Large intestine (tissue), 3 donors: ENCODE measurements around the gene EHMT1. TPM values are rescaled to one million over a fixed set of nuclear protein-coding genes. Genes with fewer than 3 reads are reported as not detected.

Experiments used
- DNase-seq, 2 donors: peaks; one replicate each; pipeline versions ENCODE4 v3.0.0 to v3.0.0-alpha.2; 2013
- H3K27ac ChIP-seq: one replicate; pipeline ENCODE4 v1.5.1; 2013; ENCODE audit warnings: low read length
- H3K27me3 ChIP-seq: 2 replicates; pipeline ENCODE4 v1.6.1; 2013; ENCODE audit warnings: low read length; ENCODE audit not compliant: control insufficient read depth, insufficient read depth
- H3K36me3 ChIP-seq: 2 replicates; pipeline ENCODE4 v1.6.1; 2013; ENCODE audit warnings: low read length; ENCODE audit not compliant: control insufficient read depth, insufficient read depth
- H3K4me1 ChIP-seq: one replicate; pipeline ENCODE4 v1.6.1; 2013; ENCODE audit warnings: low read length; ENCODE audit not compliant: control insufficient read depth, insufficient read depth
- H3K4me3 ChIP-seq: one replicate; pipeline ENCODE4 v1.5.1; 2013; ENCODE audit warnings: low read length
- H3K9me3 ChIP-seq: one replicate; pipeline ENCODE4 v1.6.1; 2013; ENCODE audit warnings: mild to moderate bottlenecking, low read depth, low read length, moderate library complexity; ENCODE audit not compliant: control insufficient read depth
- WGBS: methylation state at CpG from one replicate; pipeline ENCODE4 v1.1.5; 2013; ENCODE audit warnings: low lambda C conversion rate; ENCODE audit not compliant: insufficient coverage; 5-methylcytosine and 5-hydroxymethylcytosine counted together
- polyA plus RNA-seq: library from polyadenylated mRNA; unstranded; fragments of 120-200 nt; gene quantifications from one replicate; pipeline ENCODE4 v1.2.1, GENCODE V29; 2013

The EHMT1 gene
- polyA plus RNA-seq, 1 donor, result 38.7 TPM

DNA sequence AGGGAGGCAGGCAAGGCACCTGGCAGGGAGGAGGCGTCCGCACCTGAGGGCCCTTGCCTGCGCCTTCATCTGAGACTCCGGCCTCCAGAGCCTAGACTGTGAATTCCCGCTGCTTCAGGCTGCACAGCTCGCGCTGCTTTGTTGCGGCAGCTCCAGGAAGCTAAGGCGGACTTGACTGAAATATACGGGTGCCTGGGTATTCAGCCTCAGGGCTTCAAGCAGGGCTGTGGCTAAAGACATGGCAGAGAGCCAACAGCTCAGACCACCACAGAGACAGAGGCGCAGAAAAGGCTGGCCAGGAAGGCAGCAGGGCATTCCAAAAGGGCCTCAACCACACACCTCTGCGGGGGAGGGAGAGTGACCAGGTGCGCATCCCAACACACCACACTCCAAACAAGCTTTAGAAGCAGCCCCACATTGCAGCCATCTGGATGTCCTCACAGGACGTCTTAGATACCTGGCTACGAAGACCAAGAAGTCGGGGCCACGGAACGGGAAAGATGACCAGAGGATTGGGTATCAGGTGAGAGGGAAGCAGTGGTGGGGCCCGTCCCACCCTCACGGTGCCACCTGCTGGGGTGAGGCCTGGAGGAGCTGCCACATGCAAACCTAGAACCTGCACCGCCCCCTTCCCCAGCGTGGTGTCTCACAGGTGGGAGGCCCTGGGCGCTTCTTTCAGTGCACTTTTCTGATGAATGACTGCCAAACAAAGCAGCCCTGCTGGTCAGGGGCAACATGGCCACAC lies 38.4 kb upstream of the EHMT1 start:
- H3K4me3 ChIP-seq, result no peak overlapping the region
- no peak for DNase-seq
- WGBS, result 100% methylated on average over 1 of the region's 23 CpGs
- H3K27ac ChIP-seq, result no peak overlapping the region
- H3K27me3 ChIP-seq, result no peaks in the 10 kb centered on the region
- H3K9me3 ChIP-seq, result no peaks in the 10 kb centered on the region
- peaks cover 16% of the 10 kb centered on the region for H3K4me1 ChIP-seq
- peaks cover 45% of the 10 kb centered on the region for H3K36me3 ChIP-seq

DNA sequence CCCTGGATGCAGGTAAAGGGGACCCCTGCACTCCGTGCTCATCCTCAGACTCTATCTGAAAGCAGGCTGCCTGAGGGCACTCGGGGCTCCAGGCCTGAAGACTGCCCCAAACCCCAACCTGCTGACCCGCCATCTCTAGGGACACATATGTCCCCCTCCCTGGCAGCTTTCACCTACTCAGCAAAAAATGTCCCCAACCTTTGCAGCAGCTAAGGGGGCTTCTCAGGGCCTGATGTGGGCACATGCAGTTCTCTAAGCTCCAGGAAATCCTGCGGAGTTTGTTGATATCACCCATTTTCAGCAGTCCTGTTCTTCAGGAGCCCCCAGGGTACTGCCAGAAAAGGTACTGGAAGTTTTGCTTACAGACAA lies 37.9 kb upstream of the EHMT1 start:
- WGBS, result no CpG with 5 or more reads among the region's 4 CpGs
- Histone ChIP-seq H3K4me3 (no peak overlapping the region), H3K9me3 (no peaks in the 10 kb centered on the region), H3K36me3 (peaks cover 44% of the 10 kb centered on the region), H3K27ac (no peak overlapping the region), H3K27me3 (no peaks in the 10 kb centered on the region), H3K4me1 (peaks cover 16% of the 10 kb centered on the region)
- no peak for DNase-seq

DNA sequence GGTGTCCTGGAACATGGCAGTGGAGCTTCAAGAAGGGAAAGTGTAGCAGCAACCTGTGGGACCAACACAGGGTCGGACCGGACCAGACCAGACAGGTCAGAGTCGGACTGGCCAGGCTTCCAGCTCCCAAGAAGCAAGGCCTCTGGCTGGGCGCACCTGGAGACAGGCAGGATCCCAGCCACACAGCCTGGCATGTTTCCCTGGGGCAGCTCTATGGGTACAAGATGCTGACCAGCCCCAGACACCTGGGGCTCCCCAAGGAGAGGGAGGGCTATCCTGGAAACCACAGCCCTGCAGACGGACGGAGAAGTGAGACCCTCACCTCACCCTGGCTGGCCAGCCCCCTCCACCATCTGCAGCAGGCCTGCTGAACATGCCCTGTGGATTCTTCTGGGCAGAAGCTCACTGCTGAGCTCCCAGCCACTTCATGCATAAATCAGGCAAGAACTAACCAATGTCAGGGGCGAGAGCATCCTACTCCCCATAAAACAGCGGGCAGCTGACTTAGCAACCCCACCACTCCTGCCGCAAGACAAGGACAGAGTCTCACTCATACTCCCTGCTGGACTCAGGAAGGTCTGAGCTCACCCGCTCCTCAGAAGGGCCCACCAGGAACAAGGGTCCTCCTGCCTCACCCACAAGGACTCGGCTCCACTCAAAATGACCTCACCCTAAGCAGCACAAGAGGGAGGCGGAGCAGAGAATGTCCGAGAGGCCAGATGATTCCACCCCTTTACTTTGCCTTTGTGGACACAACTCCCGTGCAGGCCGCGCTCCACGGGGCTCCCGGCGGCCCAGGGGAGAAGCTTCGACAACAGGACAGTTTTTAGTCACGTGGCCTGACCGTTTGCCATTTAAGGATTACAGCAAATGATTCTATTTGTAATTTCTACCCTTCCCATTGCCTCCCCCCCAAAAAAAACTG lies 37.2 kb upstream of the EHMT1 start:
- Histone ChIP-seq H3K27ac (no peak overlapping the region), H3K4me3 (no peak overlapping the region), H3K4me1 (peaks cover 16% of the 10 kb centered on the region), H3K9me3 (no peaks in the 10 kb centered on the region), H3K36me3 (peaks cover 44% of the 10 kb centered on the region), H3K27me3 (no peaks in the 10 kb centered on the region)
- WGBS, result 100% methylated on average over 2 of the region's 22 CpGs
- DNase-seq, result no peak

DNA sequence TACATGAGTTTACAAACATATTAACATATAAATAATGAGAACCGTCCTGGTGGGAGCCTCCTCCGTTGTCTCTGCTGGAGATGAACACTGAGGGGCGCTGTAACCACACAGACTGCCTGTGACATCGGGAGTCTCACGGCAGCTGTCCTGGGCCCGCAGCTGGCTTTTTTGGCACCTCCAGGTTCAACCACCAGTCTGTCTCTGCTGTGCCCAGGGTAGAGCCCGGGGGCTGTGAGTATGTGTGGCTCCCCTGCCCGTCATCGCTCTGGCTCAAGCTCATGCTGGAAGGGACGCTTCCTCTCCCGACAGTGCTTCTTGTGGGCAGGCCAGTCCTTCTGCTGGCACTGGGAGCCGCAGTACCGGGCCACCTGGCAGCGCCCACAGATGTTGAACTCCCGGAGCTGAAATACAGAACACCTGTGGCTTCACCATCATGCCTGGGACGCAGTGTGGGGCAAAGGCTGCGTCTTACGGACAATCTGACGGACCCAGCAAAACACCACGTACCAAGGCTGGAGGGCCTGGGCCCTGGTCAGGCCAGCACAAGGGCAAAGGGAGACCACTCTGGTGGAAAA lies 36.4 kb upstream of the EHMT1 start:
- no CpG with 5 or more reads among the region's 20 CpGs for WGBS
- no peak overlapping the region for H3K4me3 ChIP-seq

DNA sequence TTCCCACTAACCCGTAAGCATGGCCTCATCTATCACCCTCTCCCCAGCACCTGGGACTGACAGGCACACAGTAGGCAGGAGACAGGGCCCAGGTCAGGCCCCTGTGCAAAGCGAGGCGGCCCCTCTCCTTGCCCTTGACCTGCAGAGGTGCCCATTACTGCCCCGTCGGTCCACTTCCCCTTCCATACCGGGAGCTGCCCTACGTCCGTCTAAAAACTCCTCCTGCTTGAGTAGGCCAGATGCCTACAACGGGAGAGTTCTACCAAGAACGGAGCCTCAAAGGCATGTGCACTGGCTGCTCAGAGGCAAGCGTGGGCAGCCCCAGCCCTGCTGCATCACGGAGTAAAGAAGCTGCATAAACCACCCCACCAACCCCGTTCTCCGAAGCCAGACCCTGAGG lies 35.5 kb upstream of the EHMT1 start:
- peaks cover 61% of the 10 kb centered on the region for H3K36me3 ChIP-seq
- H3K4me3 ChIP-seq, result no peak overlapping the region
- no peaks in the 10 kb centered on the region for H3K27me3 ChIP-seq
- no peak overlapping the region for H3K27ac ChIP-seq
- H3K9me3 ChIP-seq, result no peaks in the 10 kb centered on the region
- peaks cover 5% of the 10 kb centered on the region for H3K4me1 ChIP-seq
- no peak for DNase-seq
- WGBS, result no CpG with 5 or more reads among the region's 14 CpGs

More for the DNA sequence above, 36.4 kb upstream of the EHMT1 start:
- Histone ChIP-seq H3K9me3 (no peaks in the 10 kb centered on the region), H3K4me1 (peaks cover 11% of the 10 kb centered on the region), H3K36me3 (peaks cover 52% of the 10 kb centered on the region), H3K27ac (no peak overlapping the region), H3K27me3 (no peaks in the 10 kb centered on the region)
- no peak for DNase-seq

DNA sequence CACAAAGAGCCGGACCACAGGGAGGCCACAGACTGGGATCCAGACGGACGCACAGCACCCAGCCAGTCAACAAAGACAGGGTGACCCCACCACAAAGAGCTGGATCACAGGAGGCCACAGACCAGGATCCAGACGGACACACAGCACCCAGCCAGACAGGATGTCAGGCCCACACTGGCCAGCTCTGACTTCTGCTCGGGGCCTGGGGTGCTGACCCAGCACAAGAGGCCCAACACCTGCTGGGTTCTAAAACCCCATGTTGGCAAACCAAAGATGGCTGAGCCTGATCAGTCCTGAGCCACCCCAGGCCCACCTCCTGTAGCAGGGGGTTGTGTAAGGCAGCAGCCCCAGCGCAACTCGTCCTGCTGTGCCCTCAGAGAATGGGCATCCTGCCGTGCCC lies 34.8 kb upstream of the EHMT1 start:
- no peak overlapping the region for H3K27ac ChIP-seq
- H3K9me3 ChIP-seq, result no peaks in the 10 kb centered on the region
- H3K36me3 ChIP-seq, result peaks cover 61% of the 10 kb centered on the region
- WGBS, result no CpG with 5 or more reads among the region's 8 CpGs
- H3K4me1 ChIP-seq, result peaks cover 5% of the 10 kb centered on the region
- DNase-seq, result no peak
- H3K4me3 ChIP-seq, result no peak overlapping the region
- no peaks in the 10 kb centered on the region for H3K27me3 ChIP-seq

DNA sequence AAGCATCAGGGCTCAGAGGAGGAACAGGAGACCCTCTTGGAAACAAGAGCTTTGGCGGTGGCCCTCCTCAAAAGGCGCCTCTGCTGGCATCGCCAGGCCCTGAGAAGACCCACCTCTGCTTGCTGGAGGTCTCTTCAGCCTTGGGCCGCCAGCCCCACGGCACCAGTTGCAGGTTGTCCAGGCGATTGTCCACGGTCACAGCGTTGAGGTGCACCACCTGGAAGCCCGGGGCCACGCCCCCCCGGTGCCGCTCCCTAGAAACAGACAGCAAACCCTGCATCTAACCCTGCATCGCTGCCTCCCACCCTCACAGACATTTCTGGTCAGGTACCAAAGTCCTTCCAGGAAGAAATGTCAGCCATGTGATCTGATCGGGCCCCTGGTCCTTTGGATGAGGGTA lies 32.0 kb upstream of the EHMT1 start:
- no CpG with 5 or more reads among the region's 14 CpGs for WGBS
- DNase-seq, result no peak
- no peaks in the 10 kb centered on the region for H3K27me3 ChIP-seq

DNA sequence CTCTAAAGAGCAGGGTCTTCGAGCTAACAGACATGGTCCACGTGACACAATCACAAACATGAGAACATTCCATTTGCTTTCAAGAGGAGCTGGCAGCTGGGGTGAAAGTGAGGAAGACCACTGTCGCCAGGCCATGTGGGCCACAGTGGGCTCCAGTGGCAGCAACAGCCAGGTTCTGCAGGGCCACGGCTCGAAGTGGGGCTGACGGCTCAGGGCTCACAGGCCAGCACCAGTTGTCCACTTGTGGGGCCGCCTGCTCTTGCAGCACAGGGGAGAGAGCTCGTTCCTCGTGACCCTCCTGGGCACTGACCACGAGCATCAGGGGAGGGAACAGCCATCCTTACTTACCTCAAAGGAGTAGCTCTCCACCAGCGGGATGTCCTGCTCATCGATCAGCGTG lies 30.5 kb upstream of the EHMT1 start:
- Histone ChIP-seq H3K27ac (no peak overlapping the region), H3K4me1 (peaks cover 7% of the 10 kb centered on the region), H3K4me3 (no peak overlapping the region), H3K27me3 (no peaks in the 10 kb centered on the region), H3K9me3 (no peaks in the 10 kb centered on the region), H3K36me3 (peaks cover 40% of the 10 kb centered on the region)
- WGBS, result no CpG with 5 or more reads among the region's 13 CpGs
- DNase-seq, result no peak

More for the DNA sequence above, 32.0 kb upstream of the EHMT1 start:
- Histone ChIP-seq H3K9me3 (no peaks in the 10 kb centered on the region), H3K4me3 (no peak overlapping the region), H3K4me1 (peaks cover 7% of the 10 kb centered on the region), H3K36me3 (peaks cover 53% of the 10 kb centered on the region), H3K27ac (no peak overlapping the region)

DNA sequence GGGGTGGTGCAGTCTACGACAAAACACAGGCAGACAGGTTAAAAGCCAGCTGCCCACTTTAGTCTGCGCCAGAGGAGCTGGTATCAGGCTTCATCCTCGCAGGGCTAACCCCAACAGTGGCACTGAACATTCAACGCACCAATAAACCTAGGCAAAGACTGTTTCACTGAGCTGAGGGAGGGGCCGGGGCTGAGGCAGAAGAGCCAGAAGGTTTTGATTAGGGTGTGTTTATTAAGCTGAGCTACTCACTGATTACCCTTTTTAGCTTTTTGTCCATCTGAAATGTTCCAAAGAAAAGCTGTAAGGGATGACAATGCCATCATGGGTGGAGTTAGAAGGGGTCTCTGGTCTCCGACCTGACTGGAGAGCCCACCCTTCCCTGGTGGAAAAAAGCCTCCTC lies 29.9 kb upstream of the EHMT1 start:
- Histone ChIP-seq H3K36me3 (peaks cover 34% of the 10 kb centered on the region), H3K27ac (no peak overlapping the region), H3K9me3 (no peaks in the 10 kb centered on the region), H3K4me3 (no peak overlapping the region), H3K4me1 (peaks cover 7% of the 10 kb centered on the region), H3K27me3 (no peaks in the 10 kb centered on the region)
- DNase-seq, result no peak
- WGBS, result no CpG with 5 or more reads among the region's 6 CpGs

DNA sequence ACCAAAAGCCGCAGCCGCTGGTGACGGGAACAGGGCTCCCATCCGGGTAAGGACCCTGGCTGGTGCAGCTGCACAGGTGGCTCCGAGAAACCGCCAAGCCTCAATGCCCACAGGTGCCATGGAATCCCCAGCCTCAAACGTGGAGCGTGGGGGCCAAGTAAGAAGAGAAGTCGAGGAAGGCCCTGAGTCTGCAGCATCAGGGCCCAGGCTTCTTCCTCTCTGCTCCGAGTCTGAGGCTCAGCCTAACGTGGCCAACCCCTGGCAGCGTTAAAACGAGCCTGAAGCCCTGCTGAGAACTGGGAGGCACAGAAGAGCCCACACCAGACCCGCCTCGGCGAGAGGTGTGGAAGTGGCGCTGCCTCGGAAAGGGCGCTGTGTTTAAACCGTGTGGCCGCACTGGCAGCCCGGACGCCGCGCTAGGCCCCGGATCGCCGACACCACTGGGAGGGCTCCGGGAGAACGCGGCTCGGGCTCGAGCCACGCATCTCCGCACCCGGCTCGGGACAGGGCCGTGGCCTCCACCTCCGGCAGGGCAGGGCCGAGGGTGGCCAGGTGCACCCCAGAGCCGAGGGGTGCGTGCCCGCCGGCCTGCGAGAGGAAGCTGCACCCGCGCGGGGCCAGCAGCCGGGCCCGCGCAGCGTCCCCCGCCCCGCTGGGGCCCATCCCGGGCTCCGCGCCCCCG lies 29.2 kb upstream of the EHMT1 start:
- Histone ChIP-seq H3K27ac (no peak overlapping the region), H3K36me3 (peaks cover 28% of the 10 kb centered on the region), H3K27me3 (no peaks in the 10 kb centered on the region), H3K9me3 (no peaks in the 10 kb centered on the region), H3K4me1 (peaks cover 7% of the 10 kb centered on the region), H3K4me3 (peak overlapping the region; percentile 51)
- no CpG with 5 or more reads among the region's 58 CpGs for WGBS
- DNase-seq, result peak in 1 of 2 donors; percentile 45
